GM23338 (cell line): ENCODE results near the gene ACAD11. TPM values are rescaled to one million over a fixed set of nuclear protein-coding genes. Genes with fewer than 3 reads are reported as not detected.

ENCODE experiments used
- ATAC-seq: fragments of 200-7000 bp; cut with Tn5 transposase; 3 replicates; pipeline ENCODE4 v1.9.1; 2020
- DNase-seq: peaks from one replicate; pipeline ENCODE4 v3.0.0-alpha.2; 2015; ENCODE audit warnings: low spot score
- H2AFZ ChIP-seq: fragments of 200-600 bp; sonication (generic); 2 replicates; pipeline ENCODE4 v1.8.0; 2016; ENCODE audit warnings: antibody characterized with exemption, mild to moderate bottlenecking, moderate library complexity
- H3F3A ChIP-seq: fragments of 200-600 bp; sonication (generic); replicated peaks from 2 replicates; pipeline ENCODE4 v1.8.0; 2017; ENCODE audit warnings: antibody characterized with exemption, mixed run types, low read depth
- H3K27ac ChIP-seq: fragments of 200-600 bp; sonication (generic); 2 replicates; pipeline ENCODE4 v1.6.1; 2016; ENCODE audit warnings: low read depth
- H3K27me3 ChIP-seq: fragments of 200-600 bp; sonication (generic); 2 replicates; pipeline ENCODE4 v1.8.0; 2016; ENCODE audit warnings: mild to moderate bottlenecking, mixed run types, moderate library complexity; ENCODE audit not compliant: insufficient read depth
- H3K36me3 ChIP-seq: fragments of 200-600 bp; sonication (generic); 2 replicates; pipeline ENCODE4 v1.8.0; 2016; ENCODE audit warnings: mild to moderate bottlenecking; ENCODE audit not compliant: insufficient read depth
- H3K4me1 ChIP-seq: fragments of 200-600 bp; sonication (generic); 2 replicates; pipeline ENCODE4 v1.8.0; 2016; ENCODE audit warnings: mild to moderate bottlenecking, moderate library complexity; ENCODE audit not compliant: insufficient read depth
- H3K4me2 ChIP-seq: fragments of 200-600 bp; sonication (generic); 2 replicates; pipeline ENCODE4 v1.7.1; 2017; ENCODE audit warnings: mixed run types
- H3K4me3 ChIP-seq: fragments of 200-600 bp; sonication (generic); 2 replicates; pipeline ENCODE4 v1.6.1; 2016; ENCODE audit warnings: mixed run types
- H3K79me2 ChIP-seq: fragments of 200-600 bp; sonication (generic); replicated peaks from 2 replicates; pipeline ENCODE4 v1.8.0; 2017; ENCODE audit warnings: mild to moderate bottlenecking; ENCODE audit not compliant: insufficient read depth
- H3K9me2 ChIP-seq: fragments of 200-600 bp; sonication (generic); 2 replicates; pipeline ENCODE4 v1.8.0; 2017; ENCODE audit not compliant: insufficient read depth
- H4K20me1 ChIP-seq: fragments of 200-600 bp; sonication (generic); replicated peaks from 2 replicates; pipeline ENCODE4 v1.8.0; 2017; ENCODE audit warnings: mild to moderate bottlenecking; ENCODE audit not compliant: insufficient read depth
- H3K27ac Mint-ChIP-seq: 2 replicates; pipeline ENCODE4 v1.8.0; 2020; ENCODE audit warnings: inconsistent platforms, mild to moderate bottlenecking, moderate library complexity, mixed read lengths
- H3K27me3 Mint-ChIP-seq: 3 replicates; pipeline ENCODE4 v1.8.0; 2022; ENCODE audit warnings: low read depth, mild to moderate bottlenecking, moderate library complexity, mixed read lengths, inconsistent platforms; ENCODE audit not compliant: insufficient read depth, poor library complexity
- H3K36me3 Mint-ChIP-seq: 3 replicates; pipeline ENCODE4 v1.8.0; 2021; ENCODE audit warnings: low read depth, mild to moderate bottlenecking, inconsistent platforms, moderate library complexity, mixed read lengths
- H3K4me1 Mint-ChIP-seq: 3 replicates; pipeline ENCODE4 v1.8.0; 2020; ENCODE audit warnings: mild to moderate bottlenecking, inconsistent platforms, mixed read lengths
- H3K4me3 Mint-ChIP-seq: 3 replicates; pipeline ENCODE4 v1.8.0; 2021; ENCODE audit warnings: moderate library complexity, mild to moderate bottlenecking, inconsistent platforms, mixed read lengths
- H3K9me3 Mint-ChIP-seq: 3 replicates; pipeline ENCODE4 v1.8.0; 2020; ENCODE audit warnings: moderate library complexity, mild to moderate bottlenecking, inconsistent platforms, mixed read lengths
- EZH2 ChIP-seq: fragments of 200-600 bp; sonication (generic); IDR thresholded peaks from one replicate; pipeline ENCODE4 v1.8.0; 2017; ENCODE audit warnings: antibody characterized with exemption, mild to moderate bottlenecking, low read depth; ENCODE audit not compliant: unreplicated experiment
- JUNB ChIP-seq: IDR thresholded peaks from one replicate; pipeline ENCODE4 v1.6.1; 2016; ENCODE audit warnings: antibody characterized with exemption; ENCODE audit not compliant: unreplicated experiment
- ZNF114 ChIP-seq: fragments of 250-450 bp; sonication (Bioruptor Pico); IDR thresholded peaks from 2 replicates; pipeline ENCODE4 v1.5.0; 2020; ENCODE audit warnings: mild to moderate bottlenecking, moderate library complexity
- polyA plus RNA-seq: library from polyadenylated mRNA; unstranded; fragments of >200 nt; fragmentation: Nextera tagmentation; extraction: Ambion mirVana; gene quantifications from 2 replicates; pipeline ENCODE4 v1.2.1, GENCODE V29; 2016
- total RNA-seq: library from RNA; depleted of rRNA; stranded (reverse); fragments of >200 nt; shearing (Covaris generic); gene quantifications from 2 replicates; pipeline ENCODE4 v1.2.3, GENCODE V29; 2014
- TF ChIP-seq, protein P1 (sequence below), 2 experiments: fragments of 200-600 bp in 1 of 2; sonication (generic) in 1 of 2; conservative IDR thresholded peaks; 2 replicates each; pipeline versions ENCODE4 v1.5.1 to v1.6.1; 2016 to 2017; ENCODE audit warnings: antibody characterized with exemption in 2 of 2, low read depth in 2 of 2, mild to moderate bottlenecking in 2 of 2, moderate library complexity in 1 of 2
- TF ChIP-seq, protein P2 (sequence below): fragments of 250-450 bp; sonication (Bioruptor Pico); IDR thresholded peaks from 2 replicates; pipeline ENCODE4 v1.5.0; 2020; ENCODE audit warnings: mild to moderate bottlenecking, moderate library complexity

ACAD11 gene
- total and polyA plus RNA-seq, 2 experiments from 2014 or later: 11.4 to 17.1 TPM

DNA sequence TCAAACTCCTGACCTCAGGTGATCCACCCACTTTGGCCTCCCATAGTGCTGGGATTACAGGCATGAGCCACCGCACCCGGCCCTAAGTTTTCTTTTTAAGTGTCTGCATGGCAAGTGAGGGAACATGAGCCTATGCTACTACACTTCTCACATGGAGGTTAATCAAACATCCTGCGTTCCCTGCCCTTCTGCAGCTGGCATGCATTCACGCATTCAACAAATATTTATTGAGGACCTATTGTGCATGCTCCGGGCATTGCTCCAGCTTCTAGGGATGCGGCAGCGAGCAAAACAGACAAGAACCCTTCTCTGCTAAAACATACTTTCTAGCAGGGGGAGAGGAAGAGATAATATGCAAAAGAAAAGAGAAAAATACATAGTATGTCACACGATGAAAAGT lies 105.2 kb downstream of the ACAD11 start:
- H3K9me2 ChIP-seq: no peaks in the 10 kb centered on the region
- no peaks in the 10 kb centered on the region for H3K27me3 ChIP-seq
- H3K4me2 ChIP-seq: peak overlapping the region; percentile 38; the same call in 1 of the 2 replicates
- H3K4me3 Mint-ChIP-seq: no peak overlapping the region
- no peaks in the 10 kb centered on the region for H3K36me3 Mint-ChIP-seq
- H3K36me3 ChIP-seq: no peaks in the 10 kb centered on the region
- no peak overlapping the region for H3K4me3 ChIP-seq
- peaks cover 26% of the 10 kb centered on the region for H3K4me1 Mint-ChIP-seq
- H3F3A ChIP-seq: no peaks in the 10 kb centered on the region
- peaks cover 17% of the 10 kb centered on the region; the same call in 1 of the 2 replicates for H3K4me1 ChIP-seq
- no peaks in the 10 kb centered on the region for H3K9me3 Mint-ChIP-seq
- H3K27ac Mint-ChIP-seq: no peak overlapping the region; the same call in 1 of the 2 replicates
- H3K27ac ChIP-seq: no peak overlapping the region
- DNase-seq: no peak
- no peaks in the 10 kb centered on the region for H3K27me3 Mint-ChIP-seq
- no peak overlapping the region for H2AFZ ChIP-seq
- ATAC-seq: peak; percentile 20
- TF ChIP-seq ZNF114 (CRISPR knock-in tag) (no peak), JUNB (no peak), EZH2 (no peak)
- TF ChIP-seq, protein P1, sequence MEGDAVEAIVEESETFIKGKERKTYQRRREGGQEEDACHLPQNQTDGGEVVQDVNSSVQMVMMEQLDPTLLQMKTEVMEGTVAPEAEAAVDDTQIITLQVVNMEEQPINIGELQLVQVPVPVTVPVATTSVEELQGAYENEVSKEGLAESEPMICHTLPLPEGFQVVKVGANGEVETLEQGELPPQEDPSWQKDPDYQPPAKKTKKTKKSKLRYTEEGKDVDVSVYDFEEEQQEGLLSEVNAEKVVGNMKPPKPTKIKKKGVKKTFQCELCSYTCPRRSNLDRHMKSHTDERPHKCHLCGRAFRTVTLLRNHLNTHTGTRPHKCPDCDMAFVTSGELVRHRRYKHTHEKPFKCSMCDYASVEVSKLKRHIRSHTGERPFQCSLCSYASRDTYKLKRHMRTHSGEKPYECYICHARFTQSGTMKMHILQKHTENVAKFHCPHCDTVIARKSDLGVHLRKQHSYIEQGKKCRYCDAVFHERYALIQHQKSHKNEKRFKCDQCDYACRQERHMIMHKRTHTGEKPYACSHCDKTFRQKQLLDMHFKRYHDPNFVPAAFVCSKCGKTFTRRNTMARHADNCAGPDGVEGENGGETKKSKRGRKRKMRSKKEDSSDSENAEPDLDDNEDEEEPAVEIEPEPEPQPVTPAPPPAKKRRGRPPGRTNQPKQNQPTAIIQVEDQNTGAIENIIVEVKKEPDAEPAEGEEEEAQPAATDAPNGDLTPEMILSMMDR (conservative IDR thresholded peaks at IDR 0.05; ENCODE audit: low read depth in 2 of 2): no peak
- TF ChIP-seq, protein P2, sequence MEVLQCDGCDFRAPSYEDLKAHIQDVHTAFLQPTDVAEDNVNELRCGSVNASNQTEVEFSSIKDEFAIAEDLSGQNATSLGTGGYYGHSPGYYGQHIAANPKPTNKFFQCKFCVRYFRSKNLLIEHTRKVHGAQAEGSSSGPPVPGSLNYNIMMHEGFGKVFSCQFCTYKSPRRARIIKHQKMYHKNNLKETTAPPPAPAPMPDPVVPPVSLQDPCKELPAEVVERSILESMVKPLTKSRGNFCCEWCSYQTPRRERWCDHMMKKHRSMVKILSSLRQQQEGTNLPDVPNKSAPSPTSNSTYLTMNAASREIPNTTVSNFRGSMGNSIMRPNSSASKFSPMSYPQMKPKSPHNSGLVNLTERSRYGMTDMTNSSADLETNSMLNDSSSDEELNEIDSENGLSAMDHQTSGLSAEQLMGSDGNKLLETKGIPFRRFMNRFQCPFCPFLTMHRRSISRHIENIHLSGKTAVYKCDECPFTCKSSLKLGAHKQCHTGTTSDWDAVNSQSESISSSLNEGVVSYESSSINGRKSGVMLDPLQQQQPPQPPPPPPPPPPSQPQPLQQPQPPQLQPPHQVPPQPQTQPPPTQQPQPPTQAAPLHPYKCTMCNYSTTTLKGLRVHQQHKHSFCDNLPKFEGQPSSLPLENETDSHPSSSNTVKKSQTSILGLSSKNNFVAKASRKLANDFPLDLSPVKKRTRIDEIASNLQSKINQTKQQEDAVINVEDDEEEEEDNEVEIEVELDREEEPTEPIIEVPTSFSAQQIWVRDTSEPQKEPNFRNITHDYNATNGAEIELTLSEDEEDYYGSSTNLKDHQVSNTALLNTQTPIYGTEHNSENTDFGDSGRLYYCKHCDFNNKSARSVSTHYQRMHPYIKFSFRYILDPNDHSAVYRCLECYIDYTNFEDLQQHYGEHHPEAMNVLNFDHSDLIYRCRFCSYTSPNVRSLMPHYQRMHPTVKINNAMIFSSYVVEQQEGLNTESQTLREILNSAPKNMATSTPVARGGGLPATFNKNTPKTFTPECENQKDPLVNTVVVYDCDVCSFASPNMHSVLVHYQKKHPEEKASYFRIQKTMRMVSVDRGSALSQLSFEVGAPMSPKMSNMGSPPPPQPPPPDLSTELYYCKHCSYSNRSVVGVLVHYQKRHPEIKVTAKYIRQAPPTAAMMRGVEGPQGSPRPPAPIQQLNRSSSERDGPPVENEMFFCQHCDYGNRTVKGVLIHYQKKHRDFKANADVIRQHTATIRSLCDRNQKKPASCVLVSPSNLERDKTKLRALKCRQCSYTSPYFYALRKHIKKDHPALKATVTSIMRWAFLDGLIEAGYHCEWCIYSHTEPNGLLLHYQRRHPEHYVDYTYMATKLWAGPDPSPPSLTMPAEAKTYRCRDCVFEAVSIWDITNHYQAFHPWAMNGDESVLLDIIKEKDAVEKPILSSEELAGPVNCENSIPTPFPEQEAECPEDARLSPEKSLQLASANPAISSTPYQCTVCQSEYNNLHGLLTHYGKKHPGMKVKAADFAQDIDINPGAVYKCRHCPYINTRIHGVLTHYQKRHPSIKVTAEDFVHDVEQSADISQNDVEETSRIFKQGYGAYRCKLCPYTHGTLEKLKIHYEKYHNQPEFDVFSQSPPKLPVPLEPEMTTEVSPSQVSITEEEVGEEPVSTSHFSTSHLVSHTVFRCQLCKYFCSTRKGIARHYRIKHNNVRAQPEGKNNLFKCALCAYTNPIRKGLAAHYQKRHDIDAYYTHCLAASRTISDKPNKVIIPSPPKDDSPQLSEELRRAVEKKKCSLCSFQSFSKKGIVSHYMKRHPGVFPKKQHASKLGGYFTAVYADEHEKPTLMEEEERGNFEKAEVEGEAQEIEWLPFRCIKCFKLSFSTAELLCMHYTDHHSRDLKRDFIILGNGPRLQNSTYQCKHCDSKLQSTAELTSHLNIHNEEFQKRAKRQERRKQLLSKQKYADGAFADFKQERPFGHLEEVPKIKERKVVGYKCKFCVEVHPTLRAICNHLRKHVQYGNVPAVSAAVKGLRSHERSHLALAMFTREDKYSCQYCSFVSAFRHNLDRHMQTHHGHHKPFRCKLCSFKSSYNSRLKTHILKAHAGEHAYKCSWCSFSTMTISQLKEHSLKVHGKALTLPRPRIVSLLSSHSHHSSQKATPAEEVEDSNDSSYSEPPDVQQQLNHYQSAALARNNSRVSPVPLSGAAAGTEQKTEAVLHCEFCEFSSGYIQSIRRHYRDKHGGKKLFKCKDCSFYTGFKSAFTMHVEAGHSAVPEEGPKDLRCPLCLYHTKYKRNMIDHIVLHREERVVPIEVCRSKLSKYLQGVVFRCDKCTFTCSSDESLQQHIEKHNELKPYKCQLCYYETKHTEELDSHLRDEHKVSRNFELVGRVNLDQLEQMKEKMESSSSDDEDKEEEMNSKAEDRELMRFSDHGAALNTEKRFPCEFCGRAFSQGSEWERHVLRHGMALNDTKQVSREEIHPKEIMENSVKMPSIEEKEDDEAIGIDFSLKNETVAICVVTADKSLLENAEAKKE (CRISPR knock-in tag): no peak
- H4K20me1 ChIP-seq: no peaks in the 10 kb centered on the region
- H3K79me2 ChIP-seq: no peaks in the 10 kb centered on the region
